ENCODE data around the gene FYB1. TPM values are rescaled to one million over a fixed set of nuclear protein-coding genes. Genes with fewer than 3 reads are reported as not detected.
A peak's percentile ranks its signal among the peaks of the same experiment; 100 is the strongest.

The FYB1 gene
- total RNA-seq, 1 experiment from 2014 or later, result 0.12 TPM

GRCh38 chr5:39143151-39143860 lies 76.1 kb downstream of the FYB1 start:
- no TSS peak for BruUV-seq (replicated peaks)
- TF ChIP-seq CTCF (IDR thresholded peaks at IDR 0.05; ENCODE audit: unreplicated experiment), result no peak
- H3K27me3 Mint-ChIP-seq (ENCODE audit: insufficient read depth, unreplicated experiment), result no peaks in the 10 kb centered on the region
- H3K27ac Mint-ChIP-seq (ENCODE audit: low read depth, unreplicated experiment), result no peak overlapping the region
- peaks cover 14% of the 10 kb centered on the region for H3K4me1 Mint-ChIP-seq (ENCODE audit: insufficient read depth, unreplicated experiment)
- ChIA-PET POLR2A (interaction anchor here (1.0 kb wide), 1 partner anchor 144 kb away, joined by 3 read pairs; no protein-coding TSS in a partner anchor), CTCF (interaction anchor here (1.6 kb wide), 1 partner anchor 140 kb away, joined by 9 read pairs; no protein-coding TSS in a partner anchor)
- H3K9me3 Mint-ChIP-seq (ENCODE audit: unreplicated experiment), result no peaks in the 10 kb centered on the region
- H3K36me3 Mint-ChIP-seq (ENCODE audit: insufficient read depth, unreplicated experiment), result no peaks in the 10 kb centered on the region
- intact Hi-C loops (cut with micrococcal nuclease), result no loop called here
- H3K4me3 Mint-ChIP-seq (ENCODE audit: unreplicated experiment), result no peak overlapping the region
- DNase-seq (ENCODE audit: unreplicated experiment), result no peak

GRCh38 chr5:39140558-39141168 lies 78.7 kb downstream of the FYB1 start:
- no peak for DNase-seq (ENCODE audit: unreplicated experiment)
- Mint-ChIP-seq H3K27me3 (ENCODE audit: insufficient read depth, unreplicated experiment) (no peaks in the 10 kb centered on the region), H3K4me3 (ENCODE audit: unreplicated experiment) (no peak overlapping the region), H3K9me3 (ENCODE audit: unreplicated experiment) (no peaks in the 10 kb centered on the region), H3K27ac (ENCODE audit: low read depth, unreplicated experiment) (no peak overlapping the region), H3K36me3 (ENCODE audit: insufficient read depth, unreplicated experiment) (no peaks in the 10 kb centered on the region), H3K4me1 (ENCODE audit: insufficient read depth, unreplicated experiment) (peaks cover 25% of the 10 kb centered on the region)
- CTCF ChIA-PET, result interaction anchor here (1.2 kb wide), 2 partner anchors 77 to 142 kb away, joined by 5 to 6 read pairs; no protein-coding TSS in a partner anchor
- POLR2A ChIA-PET, result no interaction called here
- no peak for TF ChIP-seq CTCF (IDR thresholded peaks at IDR 0.05; ENCODE audit: unreplicated experiment)
- BruUV-seq (replicated peaks), result no TSS peak
- intact Hi-C loops (cut with micrococcal nuclease), result no loop called here

GRCh38 chr5:39138892-39139291 lies 80.5 kb downstream of the FYB1 start:
- Mint-ChIP-seq H3K27me3 (ENCODE audit: insufficient read depth, unreplicated experiment) (no peaks in the 10 kb centered on the region), H3K4me1 (ENCODE audit: insufficient read depth, unreplicated experiment) (peaks cover 25% of the 10 kb centered on the region), H3K4me3 (ENCODE audit: unreplicated experiment) (no peak overlapping the region), H3K27ac (ENCODE audit: low read depth, unreplicated experiment) (peak overlapping the region; percentile 53), H3K36me3 (ENCODE audit: insufficient read depth, unreplicated experiment) (no peaks in the 10 kb centered on the region), H3K9me3 (ENCODE audit: unreplicated experiment) (no peaks in the 10 kb centered on the region)
- TF ChIP-seq CTCF (IDR thresholded peaks at IDR 0.05; ENCODE audit: unreplicated experiment), result no peak
- BruUV-seq (replicated peaks), result no TSS peak
- intact Hi-C loops (cut with micrococcal nuclease), result loop anchor here (2.0 to 5.0 kb wide), 3 partner anchors 36 to 147 kb away; partner anchors contain the start of gene RICTOR
- ChIA-PET CTCF (interaction anchor here (0.6 kb wide), 1 partner anchor 37 kb away, joined by 3 read pairs; no protein-coding TSS in a partner anchor), POLR2A (interaction anchor here (0.6 to 1.5 kb wide), 6 partner anchors 8 to 66 kb away, joined by 3 to 14 read pairs (median 4); no protein-coding TSS in a partner anchor)
- peak; percentile 69 for DNase-seq (ENCODE audit: unreplicated experiment)

- Mint-ChIP-seq H3K27me3 (ENCODE audit: insufficient read depth, unreplicated experiment) (no peaks in the 10 kb centered on the region), H3K9me3 (ENCODE audit: unreplicated experiment) (no peaks in the 10 kb centered on the region), H3K4me3 (ENCODE audit: unreplicated experiment) (no peak overlapping the region), H3K36me3 (ENCODE audit: insufficient read depth, unreplicated experiment) (no peaks in the 10 kb centered on the region), H3K27ac (ENCODE audit: low read depth, unreplicated experiment) (peak overlapping the region; percentile 53), H3K4me1 (ENCODE audit: insufficient read depth, unreplicated experiment) (peaks cover 25% of the 10 kb centered on the region)
- CTCF ChIA-PET, result interaction anchor here (0.6 to 0.7 kb wide), 3 partner anchors 14 to 58 kb away, joined by 3 to 4 read pairs (median 3); no protein-coding TSS in a partner anchor
- no TSS peak for BruUV-seq (replicated peaks)
- peak; percentile 25 for TF ChIP-seq CTCF (IDR thresholded peaks at IDR 0.05; ENCODE audit: unreplicated experiment)
- intact Hi-C loops (cut with micrococcal nuclease), result loop anchor here (2.0 to 5.0 kb wide), 3 partner anchors 35 to 146 kb away; partner anchors contain the start of gene RICTOR
- peak; percentile 23 for DNase-seq (ENCODE audit: unreplicated experiment)
- POLR2A ChIA-PET, result interaction anchor here (0.6 to 1.5 kb wide), 8 partner anchors 9 to 94 kb away, joined by 3 to 14 read pairs (median 4); no protein-coding TSS in a partner anchor
Measured at GRCh38 chr5:39137819-39138451, 81.4 kb downstream of the FYB1 start.

Data from MCF 10A (cell line).